Type B pancreatic cell (in vitro differentiated cells): ENCODE data around the gene BAG5. TPM values are rescaled to one million over a fixed set of nuclear protein-coding genes. Genes with fewer than 3 reads are reported as not detected.
A peak's percentile ranks its signal among the peaks of the same experiment; 100 is the strongest.
"Not testable (repeated sequence)": the region's sequence is repeated elsewhere in the genome, so short reads cannot be mapped to it uniquely, and the experiment has no call there.

Source experiments
- DNase-seq: peaks from one replicate; pipeline ENCODE4 v3.0.0; 2021; ENCODE audit warnings: mixed read lengths; ENCODE audit not compliant: unreplicated experiment; ENCODE audit errors: extremely low spot score
- H3K27ac Mint-ChIP-seq: 2 replicates; pipeline ENCODE4 v1.8.0; 2021; ENCODE audit warnings: mild to moderate bottlenecking, mixed read lengths
- H3K27me3 Mint-ChIP-seq: 2 replicates; pipeline ENCODE4 v1.8.0; 2021; ENCODE audit warnings: mixed read lengths
- H3K36me3 Mint-ChIP-seq: 2 replicates; pipeline ENCODE4 v1.8.0; 2021; ENCODE audit warnings: mixed read lengths
- H3K4me1 Mint-ChIP-seq: one replicate; pipeline ENCODE4 v1.8.0; 2021; ENCODE audit warnings: mixed read lengths; ENCODE audit not compliant: unreplicated experiment
- H3K4me3 Mint-ChIP-seq: 2 replicates; pipeline ENCODE4 v1.8.0; 2021; ENCODE audit warnings: mild to moderate bottlenecking, mixed read lengths
- H3K9me3 Mint-ChIP-seq: 2 replicates; pipeline ENCODE4 v1.8.0; 2021; ENCODE audit warnings: mixed read lengths
- total RNA-seq: library from RNA; stranded (reverse); gene quantifications from 2 replicates; pipeline ENCODE4 v1.2.1, GENCODE V29; 2021; ENCODE audit warnings: low replicate concordance
- TF ChIP-seq, protein P1 (sequence below): fragments of 200-600 bp; sonication (generic); conservative IDR thresholded peaks from 2 replicates; pipeline ENCODE4 v1.5.0; 2021; ENCODE audit warnings: antibody characterized with exemption, mild to moderate bottlenecking

BAG5 gene
- total RNA-seq, 1 donor from 2014 or later: 23.3 TPM

DNA sequence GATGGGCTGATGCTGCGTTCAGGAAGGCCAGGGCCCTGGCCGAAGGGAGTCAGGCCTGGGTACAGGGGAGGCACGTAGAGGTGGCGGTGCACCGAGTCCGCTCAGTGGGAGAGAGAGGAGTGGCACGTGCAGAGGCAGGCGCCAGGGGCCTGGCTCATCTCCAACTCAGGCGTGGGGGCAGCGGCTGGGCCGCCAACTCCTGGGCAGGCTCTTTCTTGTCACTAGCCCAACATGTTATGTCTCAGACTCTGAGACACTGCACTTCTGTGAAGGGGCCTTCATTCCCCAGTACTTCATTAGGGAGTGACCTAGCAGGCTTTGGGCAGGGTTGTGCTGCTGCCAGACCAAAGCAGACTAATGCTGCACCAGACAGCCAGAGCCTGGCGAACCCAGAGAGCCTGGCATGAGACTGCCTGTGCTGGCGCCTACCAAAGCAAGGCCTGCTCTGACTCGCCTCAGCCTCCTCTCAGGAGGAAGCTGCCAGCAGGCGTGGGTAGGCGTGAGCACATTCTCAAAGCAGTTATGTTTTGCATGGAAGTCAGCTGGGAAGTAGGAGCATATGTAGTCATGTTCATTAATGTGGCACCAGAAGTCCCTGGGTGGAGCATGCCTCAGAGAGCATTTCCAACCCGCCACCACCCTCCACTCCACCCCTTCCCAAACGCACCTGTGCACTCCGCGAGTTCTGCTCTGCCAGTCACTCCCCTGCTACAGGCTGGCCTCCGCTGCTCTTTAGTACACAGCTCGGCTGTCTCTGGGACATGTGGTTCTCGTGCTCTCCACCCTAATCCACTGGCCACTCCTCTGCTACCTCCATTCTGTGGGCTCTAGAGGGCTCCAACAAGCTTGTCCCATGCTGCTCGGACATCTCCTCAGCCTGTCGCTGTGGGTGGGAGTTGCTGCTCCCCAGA lies 49.5 kb downstream of the BAG5 start:
- H3K4me1 Mint-ChIP-seq: peaks cover 9% of the 10 kb centered on the region
- no peaks in the 10 kb centered on the region for H3K9me3 Mint-ChIP-seq
- no peak for DNase-seq
- no peaks in the 10 kb centered on the region for H3K27me3 Mint-ChIP-seq
- no peak overlapping the region for H3K27ac Mint-ChIP-seq
- H3K4me3 Mint-ChIP-seq: no peak overlapping the region
- peaks cover 15% of the 10 kb centered on the region for H3K36me3 Mint-ChIP-seq
- TF ChIP-seq, protein P1, sequence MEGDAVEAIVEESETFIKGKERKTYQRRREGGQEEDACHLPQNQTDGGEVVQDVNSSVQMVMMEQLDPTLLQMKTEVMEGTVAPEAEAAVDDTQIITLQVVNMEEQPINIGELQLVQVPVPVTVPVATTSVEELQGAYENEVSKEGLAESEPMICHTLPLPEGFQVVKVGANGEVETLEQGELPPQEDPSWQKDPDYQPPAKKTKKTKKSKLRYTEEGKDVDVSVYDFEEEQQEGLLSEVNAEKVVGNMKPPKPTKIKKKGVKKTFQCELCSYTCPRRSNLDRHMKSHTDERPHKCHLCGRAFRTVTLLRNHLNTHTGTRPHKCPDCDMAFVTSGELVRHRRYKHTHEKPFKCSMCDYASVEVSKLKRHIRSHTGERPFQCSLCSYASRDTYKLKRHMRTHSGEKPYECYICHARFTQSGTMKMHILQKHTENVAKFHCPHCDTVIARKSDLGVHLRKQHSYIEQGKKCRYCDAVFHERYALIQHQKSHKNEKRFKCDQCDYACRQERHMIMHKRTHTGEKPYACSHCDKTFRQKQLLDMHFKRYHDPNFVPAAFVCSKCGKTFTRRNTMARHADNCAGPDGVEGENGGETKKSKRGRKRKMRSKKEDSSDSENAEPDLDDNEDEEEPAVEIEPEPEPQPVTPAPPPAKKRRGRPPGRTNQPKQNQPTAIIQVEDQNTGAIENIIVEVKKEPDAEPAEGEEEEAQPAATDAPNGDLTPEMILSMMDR: no peak

DNA sequence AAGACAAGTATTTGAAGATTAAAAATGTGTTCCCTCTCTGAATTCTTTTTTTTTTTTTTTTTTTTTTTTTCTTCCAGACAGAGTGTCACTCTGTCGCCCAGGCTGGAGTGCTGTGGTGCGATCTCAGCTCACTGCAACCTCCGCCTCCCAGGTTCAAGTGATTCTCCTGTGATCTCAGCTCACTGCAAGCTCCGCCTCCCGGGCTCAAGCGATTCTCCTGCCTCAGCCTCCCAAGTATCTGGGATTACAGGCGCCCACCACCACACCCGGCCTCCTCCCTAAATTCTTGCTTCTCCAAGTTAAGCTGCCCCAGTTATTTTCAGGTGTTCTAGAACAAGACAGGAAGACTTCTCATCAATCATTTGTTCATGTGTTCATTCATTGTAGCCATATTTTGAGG lies 50.3 kb downstream of the BAG5 start:
- H3K27me3 Mint-ChIP-seq, H3K27ac Mint-ChIP-seq, H3K4me1 Mint-ChIP-seq, H3K9me3 Mint-ChIP-seq, H3K4me3 Mint-ChIP-seq, DNase-seq: not testable (repeated sequence)
- peaks cover 15% of the 10 kb centered on the region for H3K36me3 Mint-ChIP-seq

DNA sequence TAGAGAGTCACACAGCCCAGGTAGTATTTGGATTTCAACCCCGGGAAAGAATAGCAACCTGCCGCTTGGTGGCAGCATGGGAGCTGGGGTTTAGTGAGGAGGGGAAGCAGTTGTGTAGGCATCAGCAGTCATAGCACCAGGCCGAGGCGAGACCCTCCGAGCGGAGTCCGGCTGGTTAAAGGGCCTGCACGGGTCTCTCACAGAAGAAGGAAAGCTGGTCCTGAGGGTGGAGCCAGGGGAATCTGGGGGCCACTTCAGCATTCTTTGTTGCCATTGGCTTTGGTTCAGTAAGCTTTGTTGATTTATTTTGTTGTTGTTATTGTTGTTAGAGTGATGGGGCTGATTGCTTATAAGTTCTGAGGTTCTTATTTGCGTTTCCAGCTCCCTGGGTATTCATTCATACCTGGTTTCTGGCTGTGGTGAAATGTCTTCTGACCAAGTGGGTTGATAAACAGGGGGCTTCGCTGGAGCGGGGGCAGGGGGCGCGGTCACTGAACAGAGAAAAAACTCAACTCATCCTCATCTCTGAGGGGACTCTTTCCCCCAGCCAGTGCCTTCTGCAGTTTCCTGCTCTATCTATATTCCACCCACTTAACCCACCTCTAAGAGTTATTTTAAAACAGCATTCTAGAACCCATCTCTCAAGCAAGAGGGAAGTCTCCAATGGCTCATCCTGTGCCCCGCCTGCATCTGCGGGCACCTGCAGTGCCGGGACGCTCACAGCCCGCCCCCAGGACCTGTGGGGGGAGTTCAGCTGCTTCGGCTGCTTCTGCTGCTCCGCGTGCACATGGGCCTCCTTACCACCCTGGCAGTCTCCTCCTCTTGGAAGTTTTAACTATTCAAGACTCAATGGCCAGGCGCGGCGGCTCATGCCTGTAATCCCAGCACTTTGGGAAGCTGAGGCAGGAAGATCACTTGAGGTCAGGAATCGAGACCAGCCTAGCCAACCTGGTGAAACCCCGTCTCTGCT lies 51.4 kb downstream of the BAG5 start:
- Mint-ChIP-seq H3K27ac (peak overlapping the region; percentile 38), H3K36me3 (peaks cover 15% of the 10 kb centered on the region), H3K9me3 (no peaks in the 10 kb centered on the region), H3K27me3 (no peaks in the 10 kb centered on the region), H3K4me1 (no peaks in the 10 kb centered on the region), H3K4me3 (no peak overlapping the region)
- TF ChIP-seq, protein P1: no peak
- no peak for DNase-seq

DNA sequence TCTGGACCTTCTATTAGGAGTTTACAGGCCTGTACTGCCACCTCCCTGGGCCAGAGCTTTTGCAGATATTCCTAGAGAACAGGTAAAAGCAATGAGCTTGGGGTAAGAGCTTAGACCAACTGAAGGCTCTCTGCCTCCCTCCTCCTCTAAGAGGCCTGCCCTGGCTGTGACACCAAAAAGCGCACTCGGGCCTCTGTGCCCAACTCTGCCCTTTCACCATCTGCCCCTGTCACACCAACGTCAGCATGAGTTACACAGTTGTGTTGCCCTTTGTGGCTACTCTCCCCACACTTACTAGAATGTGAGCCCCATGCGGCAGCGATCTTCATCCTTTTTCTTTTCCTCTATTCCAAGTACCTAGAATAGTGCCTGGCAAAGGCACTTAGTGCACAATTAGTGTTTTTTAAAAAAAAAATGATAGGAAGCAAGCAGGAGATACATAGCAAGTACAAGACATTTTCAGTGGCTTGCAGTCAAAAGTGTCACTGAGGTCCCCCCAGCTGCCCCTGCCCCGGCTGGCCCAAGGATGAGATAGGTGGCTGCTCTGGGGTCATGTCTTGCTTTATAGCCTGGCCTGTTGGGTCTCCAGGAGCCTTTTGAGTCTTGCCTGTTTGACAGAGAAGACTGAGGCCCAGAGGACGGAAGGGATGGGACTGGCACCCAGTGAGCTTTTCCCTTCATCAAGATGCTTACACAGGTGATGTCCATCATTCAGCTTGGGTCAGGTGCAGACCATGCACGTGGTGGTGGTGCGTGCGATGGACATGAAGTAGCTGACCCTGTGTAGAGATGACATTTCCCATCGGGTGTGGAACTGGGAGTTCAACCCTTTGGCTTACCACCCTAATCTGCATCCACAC lies 52.4 kb downstream of the BAG5 start:
- no peak for DNase-seq
- H3K4me3 Mint-ChIP-seq: no peak overlapping the region
- peak overlapping the region; percentile 38 for H3K27ac Mint-ChIP-seq
- no peaks in the 10 kb centered on the region for H3K9me3 Mint-ChIP-seq
- no peaks in the 10 kb centered on the region for H3K4me1 Mint-ChIP-seq
- TF ChIP-seq, protein P1: no peak
- H3K36me3 Mint-ChIP-seq: peaks cover 20% of the 10 kb centered on the region
- H3K27me3 Mint-ChIP-seq: no peaks in the 10 kb centered on the region

DNA sequence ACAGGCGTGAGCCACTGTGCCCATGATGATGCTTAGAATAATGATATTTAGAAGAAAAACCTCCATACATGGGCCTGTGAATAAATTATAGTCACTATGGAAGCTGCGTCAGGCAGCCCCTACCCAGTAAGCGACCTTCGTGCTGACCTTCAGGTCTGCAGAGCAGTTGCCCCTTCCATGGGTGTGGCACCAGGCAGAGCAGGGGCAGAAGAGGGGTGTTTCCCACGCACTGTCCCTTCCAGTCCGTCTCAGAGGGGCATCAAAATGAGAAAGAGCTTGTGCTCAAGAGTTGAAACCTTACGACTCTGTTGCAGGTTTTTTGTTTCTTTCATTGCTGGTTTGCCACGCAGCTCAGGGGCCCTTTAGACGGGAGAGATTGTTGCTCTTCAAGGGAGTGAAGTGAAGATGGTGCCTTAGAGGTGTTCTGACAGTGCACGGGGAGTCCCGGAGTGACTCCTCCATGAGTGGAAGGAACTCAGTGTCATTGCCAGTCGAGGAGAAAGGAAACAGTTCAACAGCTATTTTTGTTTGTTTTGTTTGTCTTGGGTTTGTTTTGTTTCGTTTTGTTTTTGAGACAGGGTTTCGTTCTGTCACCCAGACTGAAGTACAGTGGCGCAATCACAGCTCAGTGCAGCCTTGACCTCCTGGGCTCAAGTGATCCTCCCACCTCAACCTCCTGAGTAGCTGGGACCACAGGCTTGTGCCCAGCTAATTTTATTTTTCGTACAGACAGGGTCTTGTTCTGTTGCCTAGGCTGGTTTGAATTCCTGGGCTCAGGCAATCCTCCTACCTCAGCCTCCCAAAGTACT lies 53.7 kb downstream of the BAG5 start:
- Mint-ChIP-seq H3K9me3 (no peaks in the 10 kb centered on the region), H3K36me3 (peaks cover 23% of the 10 kb centered on the region), H3K4me1 (no peaks in the 10 kb centered on the region), H3K27me3 (no peaks in the 10 kb centered on the region), H3K4me3 (no peak overlapping the region), H3K27ac (no peak overlapping the region)
- TF ChIP-seq, protein P1: no peak
- no peak for DNase-seq
